Kidney tubule cell (primary cell): Measurements from ENCODE around the gene TRERF1.
A peak's percentile ranks its signal among the peaks of the same experiment; 100 is the strongest.
"Not testable (repeated sequence)": the region's sequence is repeated elsewhere in the genome, so short reads cannot be mapped to it uniquely, and the experiment has no call there.

Experiments
- DNase-seq: peaks from one replicate; pipeline ENCODE4 v3.0.0-alpha.2; 2018; ENCODE audit warnings: low spot score

The TRERF1 gene

DNA sequence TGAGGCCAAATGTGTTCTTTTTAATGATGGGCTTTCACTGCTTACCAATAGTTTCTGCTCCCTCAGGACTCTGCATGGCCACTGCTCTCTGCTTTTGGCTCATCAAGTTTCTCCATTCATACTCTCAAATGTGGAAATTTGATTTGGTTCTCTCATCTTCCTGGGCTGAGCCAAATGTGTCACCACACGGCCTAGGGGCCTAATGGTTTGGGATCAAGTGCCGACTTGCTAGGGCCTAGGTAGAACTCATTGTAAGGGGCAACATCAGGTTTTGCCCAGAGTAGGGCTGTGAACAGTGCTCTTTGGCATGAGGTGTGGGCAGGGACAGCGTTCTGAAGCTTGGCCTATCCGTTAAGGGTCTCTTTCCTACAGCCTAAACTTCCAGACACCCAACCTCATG lies 230.2 kb downstream of the TRERF1 start:
- no peak for DNase-seq

- DNase-seq: no peak
Measured at GRCh38 chr6:42220807-42221206, 230.9 kb downstream of the TRERF1 start.

- DNase-seq: peak; percentile 96
Measured at GRCh38 chr6:42217519-42218367, 234.0 kb downstream of the TRERF1 start, which contains the start of gene MRPS10. Gene MRPS10, minus strand, starts transcription at chr6:42217861. Its CDS starts 12 bp downstream, at chr6:42217849.

DNA sequence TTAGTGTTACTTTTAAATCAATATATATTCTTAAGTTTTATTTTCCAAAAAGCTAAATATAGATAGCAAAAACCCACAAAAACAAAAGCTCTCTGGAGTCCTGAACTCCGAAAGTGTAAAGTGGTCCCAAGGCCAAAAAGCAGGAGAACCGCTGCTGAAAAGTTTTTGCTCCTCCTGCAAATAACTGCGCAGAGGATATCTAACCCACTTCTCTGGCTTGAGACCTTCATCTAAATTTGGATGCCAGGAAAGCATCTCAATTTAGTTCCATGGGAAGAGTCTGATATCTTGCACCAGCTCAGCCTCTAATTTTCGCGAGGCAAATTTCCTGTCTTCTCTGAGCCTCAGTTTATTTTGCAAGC lies 234.6 kb downstream of the TRERF1 start:
- no peak for DNase-seq

- DNase-seq: not testable (repeated sequence)
Measured at GRCh38 chr6:42216495-42216894, 235.2 kb downstream of the TRERF1 start.

DNA sequence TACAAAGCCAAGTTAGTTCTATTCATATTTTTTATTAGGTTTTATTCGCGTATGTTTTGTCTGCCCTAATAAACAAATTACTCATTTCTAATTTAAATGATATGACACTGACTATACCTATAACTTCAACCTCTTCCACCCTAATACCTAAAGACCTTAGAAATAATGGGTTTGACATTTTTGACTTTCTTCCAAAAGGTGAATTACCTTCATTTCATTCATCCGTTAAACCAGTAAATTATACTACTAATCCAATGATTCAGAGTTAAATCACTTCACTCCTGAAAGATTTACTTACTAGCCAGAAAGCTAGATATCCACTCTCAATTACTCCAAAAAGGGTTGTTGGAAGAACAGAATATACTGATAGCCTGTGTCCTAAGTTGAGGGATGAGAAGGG lies 239.3 kb downstream of the TRERF1 start:
- DNase-seq: peak; percentile 26

- DNase-seq: no peak
Measured at GRCh38 chr6:42211726-42212125, 240.0 kb downstream of the TRERF1 start.

- no peak for DNase-seq
Measured at GRCh38 chr6:42210551-42210950, 241.2 kb downstream of the TRERF1 start.

DNA sequence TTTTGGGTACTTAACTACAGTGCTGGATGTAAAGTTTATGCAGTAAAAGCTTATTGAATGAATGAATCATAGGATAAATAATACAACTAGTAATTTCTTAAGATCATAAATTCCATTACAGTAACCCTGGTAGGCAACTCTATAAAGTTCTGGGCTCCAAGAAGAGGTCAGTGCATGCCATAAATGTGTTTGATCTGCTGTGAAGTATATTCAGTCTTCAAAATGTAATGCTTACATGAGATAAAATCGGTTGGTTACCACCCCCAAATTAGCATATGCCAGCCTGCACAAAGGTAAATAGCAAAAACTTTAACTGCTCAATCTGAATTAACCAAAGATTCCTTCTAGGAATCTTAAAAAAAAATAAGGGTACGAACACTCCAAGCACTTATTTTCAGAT lies 244.2 kb downstream of the TRERF1 start:
- DNase-seq: not testable (repeated sequence)

GRCh38 chr6:42204768-42205282 lies 246.9 kb downstream of the TRERF1 start:
- DNase-seq: no peak

GRCh38 chr6:42203183-42203582 lies 248.5 kb downstream of the TRERF1 start:
- no peak for DNase-seq

GRCh38 chr6:42202131-42202915 lies 249.4 kb downstream of the TRERF1 start:
- not testable (repeated sequence) for DNase-seq

GRCh38 chr6:42201382-42201781 lies 250.3 kb downstream of the TRERF1 start:
- no peak for DNase-seq

DNA sequence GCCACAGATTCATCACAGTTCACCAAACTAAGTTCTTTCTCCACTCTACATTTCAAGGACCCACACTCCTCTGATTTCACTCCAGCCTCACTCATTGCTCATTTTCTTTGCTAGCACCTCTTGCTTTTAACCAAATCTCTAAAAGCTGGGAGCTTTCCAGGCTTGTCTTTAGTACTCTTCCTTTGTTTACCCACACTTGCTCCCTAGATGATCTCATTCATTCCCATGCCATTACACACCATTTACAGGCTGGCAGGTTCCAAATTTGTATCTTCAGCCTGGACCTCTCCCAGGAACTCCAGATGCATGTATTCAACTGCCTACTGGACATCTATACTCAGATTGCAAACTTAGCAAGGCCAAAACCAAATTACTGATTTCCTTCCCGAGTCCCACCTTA lies 251.7 kb downstream of the TRERF1 start:
- DNase-seq: peak; percentile 87

GRCh38 chr6:42199106-42199981 lies 252.4 kb downstream of the TRERF1 start:
- DNase-seq: peak; percentile 95

DNA sequence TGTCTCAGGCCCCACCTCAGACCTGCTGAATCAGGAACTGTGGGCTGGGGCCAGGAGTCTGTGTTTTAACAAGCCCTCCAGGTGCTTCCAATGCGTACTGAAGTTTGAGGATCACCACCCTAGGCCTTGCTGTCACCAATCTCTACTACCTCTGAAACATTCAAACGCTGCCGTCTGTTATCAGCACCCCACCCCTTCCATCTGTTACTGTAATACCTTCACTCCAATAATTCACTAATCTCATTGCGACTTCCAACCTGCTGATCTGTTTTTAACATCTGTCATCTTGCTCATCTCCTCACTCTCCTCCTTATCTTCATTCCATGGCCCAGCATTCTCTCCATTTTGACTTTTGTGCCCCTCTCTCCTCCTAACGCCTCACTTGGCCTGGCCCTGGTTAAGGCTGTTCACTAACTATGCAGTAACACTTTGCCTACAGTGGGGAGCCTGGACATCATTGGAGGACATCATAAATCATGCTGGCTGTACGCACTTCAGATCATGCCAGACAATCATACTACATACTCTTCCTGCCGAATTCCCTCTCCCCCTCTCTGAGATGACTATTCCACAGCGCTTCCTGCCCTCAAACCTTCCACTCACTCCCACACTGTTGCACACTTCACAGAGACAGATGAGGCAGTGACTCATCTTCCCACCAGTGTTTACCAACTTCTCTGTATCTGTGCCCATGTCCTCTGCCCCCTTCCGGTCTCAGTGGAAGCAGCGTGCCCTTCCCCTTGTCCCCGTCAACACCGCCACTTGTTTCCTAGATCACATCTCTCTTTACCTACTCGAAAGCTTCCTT lies 254.0 kb downstream of the TRERF1 start:
- peak; percentile 46 for DNase-seq

GRCh38 chr6:42195415-42195814 lies 256.3 kb downstream of the TRERF1 start:
- no peak for DNase-seq

- no peak for DNase-seq
Measured at GRCh38 chr6:42194056-42194455, 257.7 kb downstream of the TRERF1 start.

DNA sequence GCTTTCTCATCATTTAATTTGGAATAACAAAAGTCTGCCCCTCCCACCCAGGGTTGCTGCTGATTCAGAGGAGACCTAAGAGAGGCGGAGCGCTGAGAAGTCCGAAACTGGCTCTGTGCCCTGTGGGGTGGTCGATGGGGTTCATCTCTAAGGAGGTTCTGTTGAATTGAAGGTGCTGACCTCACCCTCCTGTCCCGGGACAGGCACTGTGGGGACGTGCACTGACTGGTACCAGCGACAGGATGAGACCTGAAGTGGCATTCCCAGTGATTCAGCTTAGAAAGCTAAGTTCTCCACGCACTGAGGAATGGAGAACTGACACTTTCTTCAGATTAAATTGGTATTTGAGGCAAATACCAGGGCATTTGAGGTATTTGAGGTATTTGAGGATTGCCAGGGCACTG lies 258.2 kb downstream of the TRERF1 start:
- peak; percentile 81 for DNase-seq

- DNase-seq: peak; percentile 68
Measured at GRCh38 chr6:42192385-42192784, 259.3 kb downstream of the TRERF1 start.

DNA sequence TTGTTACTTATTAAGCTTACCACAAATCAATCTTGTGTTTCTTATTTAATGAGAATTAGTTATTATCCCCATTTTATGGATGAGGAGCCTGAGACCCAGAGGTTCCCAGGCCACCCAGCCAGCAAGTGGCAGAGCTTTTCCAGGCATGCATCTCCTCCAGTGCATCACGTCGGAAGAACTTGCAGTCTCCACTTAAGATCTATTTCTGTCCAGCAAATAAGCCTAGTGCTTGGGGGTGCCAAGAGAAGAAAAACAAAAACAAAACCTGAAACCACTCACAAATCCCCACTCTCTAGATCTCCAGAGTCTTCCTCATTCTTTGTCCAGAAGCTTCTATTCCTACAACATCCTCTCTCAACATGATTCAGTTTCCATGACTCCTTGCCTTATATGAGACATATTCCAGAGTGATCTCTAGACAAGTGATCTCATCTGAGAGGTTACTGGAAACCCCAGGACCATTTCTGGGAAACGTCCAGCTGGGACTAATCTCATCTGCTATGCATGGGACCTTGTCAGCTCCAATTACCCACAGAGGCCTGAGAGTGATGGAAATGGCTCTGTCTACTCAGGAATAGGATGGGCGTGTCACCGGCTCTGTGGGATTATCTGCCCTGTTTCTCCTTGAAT lies 261.1 kb downstream of the TRERF1 start:
- peak; percentile 85 for DNase-seq
